Measurements from ENCODE around the gene DAPK2.

- TF ChIP-seq CTCF (IDR thresholded peaks at IDR 0.05) (no peak), EZH2 (IDR thresholded peaks at IDR 0.05; ENCODE audit: borderline replicate concordance, insufficient read depth, low read depth, low read length, poor library complexity, severe bottlenecking) (no peak)
These were observed 166.3 kb downstream of the DAPK2 start for GRCh38 chr15:63879995-63880394.

Measured in B cell (primary cell).